HEK293 (cell line): Measurements from ENCODE around the gene MEX3C.
A peak's percentile ranks its signal among the peaks of the same experiment; 100 is the strongest.

ENCODE experiments used
- BCL6B ChIP-seq: fragments of 450-650 bp; formaldehyde crosslinking; IDR thresholded peaks from 2 replicates; pipeline ENCODE4 v1.5.1; 2017; ENCODE audit warnings: missing biosample characterization, missing genetic modification characterization
- FEZF1 ChIP-seq: fragments of 450-650 bp; formaldehyde crosslinking; IDR thresholded peaks from 2 replicates; pipeline ENCODE4 v1.5.1; 2016; ENCODE audit warnings: missing biosample characterization, missing genetic modification characterization
- REST ChIP-seq: fragments of 450-650 bp; formaldehyde crosslinking; IDR thresholded peaks from 2 replicates; pipeline ENCODE4 v1.5.1; 2016; ENCODE audit warnings: missing biosample characterization, missing genetic modification characterization
- SCRT1 ChIP-seq: fragments of 450-650 bp; formaldehyde crosslinking; IDR thresholded peaks from 2 replicates; pipeline ENCODE4 v1.5.1; 2016; ENCODE audit warnings: missing biosample characterization, missing genetic modification characterization, borderline replicate concordance
- YY1 ChIP-seq: fragments of 450-650 bp; formaldehyde crosslinking; IDR thresholded peaks from 2 replicates; pipeline ENCODE4 v1.5.1; 2018; ENCODE audit warnings: missing biosample characterization, missing genetic modification characterization
- ZBTB17 ChIP-seq: fragments of 450-650 bp; formaldehyde crosslinking; IDR thresholded peaks from 2 replicates; pipeline ENCODE4 v1.5.1; 2016; ENCODE audit warnings: missing biosample characterization, missing genetic modification characterization
- ZFP3 ChIP-seq: fragments of 450-650 bp; formaldehyde crosslinking; IDR thresholded peaks from 2 replicates; pipeline ENCODE4 v1.5.1; 2016; ENCODE audit warnings: low read depth, missing biosample characterization, missing genetic modification characterization
- ZNF132 ChIP-seq: fragments of 450-650 bp; formaldehyde crosslinking; IDR thresholded peaks from 2 replicates; pipeline ENCODE4 v1.5.1; 2017; ENCODE audit warnings: missing biosample characterization, missing genetic modification characterization, borderline replicate concordance
- ZNF148 ChIP-seq: fragments of 450-650 bp; formaldehyde crosslinking; IDR thresholded peaks from 2 replicates; pipeline ENCODE4 v1.5.0; 2017; ENCODE audit warnings: missing biosample characterization, missing genetic modification characterization, borderline replicate concordance
- ZNF2 ChIP-seq: fragments of 450-650 bp; formaldehyde crosslinking; IDR thresholded peaks from 2 replicates; pipeline ENCODE4 v1.5.1; 2016; ENCODE audit warnings: missing biosample characterization, missing genetic modification characterization
- ZNF280C ChIP-seq: fragments of 450-650 bp; formaldehyde crosslinking; IDR thresholded peaks from 2 replicates; pipeline ENCODE4 v1.5.1; 2016; ENCODE audit warnings: missing biosample characterization, missing genetic modification characterization
- ZNF311 ChIP-seq: fragments of 450-650 bp; formaldehyde crosslinking; IDR thresholded peaks from 2 replicates; pipeline ENCODE4 v1.5.1; 2017; ENCODE audit warnings: missing biosample characterization, missing genetic modification characterization, borderline replicate concordance
- ZNF324 ChIP-seq: fragments of 450-650 bp; formaldehyde crosslinking; IDR thresholded peaks from 2 replicates; pipeline ENCODE4 v1.5.1; 2016; ENCODE audit warnings: missing biosample characterization, missing genetic modification characterization
- ZNF335 ChIP-seq: fragments of 450-650 bp; formaldehyde crosslinking; conservative IDR thresholded peaks from 2 replicates; pipeline ENCODE4 v1.5.1; 2016; ENCODE audit warnings: missing biosample characterization, missing genetic modification characterization
- ZNF354C ChIP-seq: fragments of 450-650 bp; formaldehyde crosslinking; IDR thresholded peaks from 2 replicates; pipeline ENCODE4 v1.5.1; 2016; ENCODE audit warnings: missing biosample characterization, missing genetic modification characterization, low read depth, borderline replicate concordance
- ZNF513 ChIP-seq: fragments of 450-650 bp; IDR thresholded peaks from 2 replicates; pipeline ENCODE4 v1.5.1; 2018; ENCODE audit warnings: missing biosample characterization, missing genetic modification characterization
- ZNF548 ChIP-seq: fragments of 450-650 bp; formaldehyde crosslinking; IDR thresholded peaks from 2 replicates; pipeline ENCODE4 v1.5.1; 2016; ENCODE audit warnings: missing biosample characterization, missing genetic modification characterization
- ZNF549 ChIP-seq: fragments of 450-650 bp; IDR thresholded peaks from 2 replicates; pipeline ENCODE4 v1.5.1; 2018; ENCODE audit warnings: missing biosample characterization, missing genetic modification characterization, mild to moderate bottlenecking, inconsistent platforms, moderate library complexity
- ZNF560 ChIP-seq: fragments of 450-650 bp; formaldehyde crosslinking; IDR thresholded peaks from 2 replicates; pipeline ENCODE4 v1.5.1; 2017; ENCODE audit warnings: missing biosample characterization, missing genetic modification characterization, borderline replicate concordance
- ZNF596 ChIP-seq: fragments of 450-650 bp; IDR thresholded peaks from 2 replicates; pipeline ENCODE4 v1.5.0; 2018; ENCODE audit warnings: missing biosample characterization, mild to moderate bottlenecking, missing genetic modification characterization, moderate library complexity
- ZNF645 ChIP-seq: fragments of 450-650 bp; formaldehyde crosslinking; IDR thresholded peaks from 2 replicates; pipeline ENCODE4; 2016; ENCODE audit warnings: missing biosample characterization, missing genetic modification characterization
- ZNF837 ChIP-seq: fragments of 450-650 bp; formaldehyde crosslinking; IDR thresholded peaks from 2 replicates; pipeline ENCODE4 v1.5.1; 2016; ENCODE audit warnings: missing biosample characterization, missing genetic modification characterization

Gene MEX3C

GRCh38 chr18:51236225-51236624 lies 38.7 kb upstream of the MEX3C start (continued):
- no peak for TF ChIP-seq ZNF513 (tag by site-specific recombination)
- TF ChIP-seq ZNF549 = no peak
- no peak for TF ChIP-seq REST (tag by site-specific recombination)
- TF ChIP-seq YY1 (tag by site-specific recombination) = no peak
- TF ChIP-seq ZNF548 = no peak
- no peak for TF ChIP-seq ZNF837 (tag by site-specific recombination)
- no peak for TF ChIP-seq ZNF311 (tag by site-specific recombination)
- peak; percentile 50; the same call in 1 of the 2 replicates for TF ChIP-seq ZBTB17
- TF ChIP-seq ZNF148 (tag by site-specific recombination) = no peak
- no peak for TF ChIP-seq ZFP3 (tag by site-specific recombination)
- TF ChIP-seq ZNF560 = no peak
- TF ChIP-seq ZNF132 = no peak
- TF ChIP-seq ZNF645 (tag by site-specific recombination) = no peak
- no peak for TF ChIP-seq ZNF2 (tag by site-specific recombination)
- no peak for TF ChIP-seq ZNF596 (tag by site-specific recombination)
- TF ChIP-seq ZNF280C = no peak
- TF ChIP-seq ZNF324 (tag by site-specific recombination) = no peak
- TF ChIP-seq ZNF335 (tag by site-specific recombination) = no peak
- TF ChIP-seq SCRT1 = no peak
- no peak for TF ChIP-seq FEZF1
- TF ChIP-seq BCL6B (tag by site-specific recombination) = no peak
- no peak for TF ChIP-seq ZNF354C (tag by site-specific recombination)
